ENCODE measurements around the gene MGAT4B.

Gene MGAT4B

GRCh38 chr5:179777909-179778308 is 28.8 kb downstream of the MGAT4B start:
- Histone ChIP-seq H3K4me1 (ENCODE audit: control insufficient read depth, insufficient read depth, low read length, unreplicated experiment) (no peaks in the 10 kb centered on the region), H3K27me3 (ENCODE audit: insufficient read depth, low read length) (no peaks in the 10 kb centered on the region), H3K36me3 (ENCODE audit: insufficient read depth, low read length) (peaks cover 18% of the 10 kb centered on the region; the same call in 1 of the 2 replicates), H3K27ac (ENCODE audit: low read depth, low read length) (no peak overlapping the region), H3K79me2 (ENCODE audit: control insufficient read depth, insufficient read depth, low read length, unreplicated experiment) (no peaks in the 10 kb centered on the region), H3K4me3 (ENCODE audit: low read depth, low read length) (no peak overlapping the region), H2AFZ (ENCODE audit: low read length, unreplicated experiment) (no peak overlapping the region)

- H2AFZ ChIP-seq (ENCODE audit: low read length, unreplicated experiment), result no peak overlapping the region
- no peaks in the 10 kb centered on the region for H3K27me3 ChIP-seq (ENCODE audit: insufficient read depth, low read length)
- peaks cover 18% of the 10 kb centered on the region; the same call in 1 of the 2 replicates for H3K36me3 ChIP-seq (ENCODE audit: insufficient read depth, low read length)
- H3K27ac ChIP-seq (ENCODE audit: low read depth, low read length), result no peak overlapping the region
- H3K4me3 ChIP-seq (ENCODE audit: low read depth, low read length), result no peak overlapping the region
- no peaks in the 10 kb centered on the region for H3K4me1 ChIP-seq (ENCODE audit: control insufficient read depth, insufficient read depth, low read length, unreplicated experiment)
- H3K79me2 ChIP-seq (ENCODE audit: control insufficient read depth, insufficient read depth, low read length, unreplicated experiment), result no peaks in the 10 kb centered on the region
Measured at GRCh38 chr5:179777456-179777855, 29.2 kb downstream of the MGAT4B start.

- Histone ChIP-seq H3K27me3 (ENCODE audit: insufficient read depth, low read length) (no peaks in the 10 kb centered on the region), H3K79me2 (ENCODE audit: control insufficient read depth, insufficient read depth, low read length, unreplicated experiment) (no peaks in the 10 kb centered on the region), H3K4me1 (ENCODE audit: control insufficient read depth, insufficient read depth, low read length, unreplicated experiment) (no peaks in the 10 kb centered on the region), H3K27ac (ENCODE audit: low read depth, low read length) (no peak overlapping the region), H3K4me3 (ENCODE audit: low read depth, low read length) (no peak overlapping the region), H2AFZ (ENCODE audit: low read length, unreplicated experiment) (no peak overlapping the region), H3K36me3 (ENCODE audit: insufficient read depth, low read length) (peaks cover 26% of the 10 kb centered on the region; the same call in 1 of the 2 replicates)
Measured at GRCh38 chr5:179776411-179776938, 30.2 kb downstream of the MGAT4B start.

DNA sequence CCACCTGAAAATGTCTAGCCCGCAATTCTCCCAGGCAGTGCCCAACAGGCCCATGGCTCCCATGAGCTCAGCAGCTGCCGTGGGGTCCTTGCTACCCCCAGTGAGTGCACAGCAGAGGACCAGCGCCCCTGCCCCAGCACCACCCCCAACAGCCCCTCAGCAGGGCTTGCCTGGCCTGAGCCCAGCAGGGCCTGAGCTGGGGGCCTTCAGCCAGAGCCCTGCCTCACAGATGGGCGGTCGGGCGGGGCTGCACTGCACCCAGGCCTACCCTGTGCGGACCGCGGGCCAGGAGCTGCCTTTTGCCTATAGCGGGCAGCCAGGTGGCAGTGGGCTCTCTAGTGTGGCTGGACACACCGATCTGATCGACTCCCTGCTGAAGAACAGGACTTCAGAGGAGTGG is 32.2 kb downstream of the MGAT4B start:
- H3K4me1 ChIP-seq (ENCODE audit: control insufficient read depth, insufficient read depth, low read length, unreplicated experiment), result no peaks in the 10 kb centered on the region

GRCh38 chr5:179773686-179774040 is 33.0 kb downstream of the MGAT4B start:
- H3K4me1 ChIP-seq (ENCODE audit: control insufficient read depth, insufficient read depth, low read length, unreplicated experiment), result no peaks in the 10 kb centered on the region
- peaks cover 7% of the 10 kb centered on the region for H3K79me2 ChIP-seq (ENCODE audit: control insufficient read depth, insufficient read depth, low read length, unreplicated experiment)
- no peaks in the 10 kb centered on the region for H3K27me3 ChIP-seq (ENCODE audit: insufficient read depth, low read length)
- H3K4me3 ChIP-seq (ENCODE audit: low read depth, low read length), result no peak overlapping the region
- H2AFZ ChIP-seq (ENCODE audit: low read length, unreplicated experiment), result no peak overlapping the region
- H3K36me3 ChIP-seq (ENCODE audit: insufficient read depth, low read length), result peaks cover 38% of the 10 kb centered on the region; the same call in 1 of the 2 replicates
- no peak overlapping the region for H3K27ac ChIP-seq (ENCODE audit: low read depth, low read length)

More for the DNA sequence above, 32.2 kb downstream of the MGAT4B start:
- no peaks in the 10 kb centered on the region for H3K27me3 ChIP-seq (ENCODE audit: insufficient read depth, low read length)
- no peak overlapping the region for H3K4me3 ChIP-seq (ENCODE audit: low read depth, low read length)
- no peak overlapping the region for H2AFZ ChIP-seq (ENCODE audit: low read length, unreplicated experiment)
- H3K79me2 ChIP-seq (ENCODE audit: control insufficient read depth, insufficient read depth, low read length, unreplicated experiment), result no peaks in the 10 kb centered on the region
- peaks cover 38% of the 10 kb centered on the region; the same call in 1 of the 2 replicates for H3K36me3 ChIP-seq (ENCODE audit: insufficient read depth, low read length)
- no peak overlapping the region for H3K27ac ChIP-seq (ENCODE audit: low read depth, low read length)

GRCh38 chr5:179772351-179772750 is 34.3 kb downstream of the MGAT4B start:
- no peak overlapping the region for H2AFZ ChIP-seq (ENCODE audit: low read length, unreplicated experiment)
- no peak overlapping the region for H3K27ac ChIP-seq (ENCODE audit: low read depth, low read length)
- H3K36me3 ChIP-seq (ENCODE audit: insufficient read depth, low read length), result peaks cover 34% of the 10 kb centered on the region; the same call in 1 of the 2 replicates
- peaks cover 14% of the 10 kb centered on the region for H3K79me2 ChIP-seq (ENCODE audit: control insufficient read depth, insufficient read depth, low read length, unreplicated experiment)
- H3K4me3 ChIP-seq (ENCODE audit: low read depth, low read length), result no peak overlapping the region
- H3K4me1 ChIP-seq (ENCODE audit: control insufficient read depth, insufficient read depth, low read length, unreplicated experiment), result no peaks in the 10 kb centered on the region
- H3K27me3 ChIP-seq (ENCODE audit: insufficient read depth, low read length), result no peaks in the 10 kb centered on the region

GRCh38 chr5:179771311-179771895 is 35.3 kb downstream of the MGAT4B start:
- Histone ChIP-seq H3K4me1 (ENCODE audit: control insufficient read depth, insufficient read depth, low read length, unreplicated experiment) (peaks cover 6% of the 10 kb centered on the region), H3K4me3 (ENCODE audit: low read depth, low read length) (no peak overlapping the region), H2AFZ (ENCODE audit: low read length, unreplicated experiment) (no peak overlapping the region), H3K36me3 (ENCODE audit: insufficient read depth, low read length) (peaks cover 32% of the 10 kb centered on the region; the same call in 1 of the 2 replicates), H3K27ac (ENCODE audit: low read depth, low read length) (no peak overlapping the region), H3K79me2 (ENCODE audit: control insufficient read depth, insufficient read depth, low read length, unreplicated experiment) (peaks cover 23% of the 10 kb centered on the region), H3K27me3 (ENCODE audit: insufficient read depth, low read length) (no peaks in the 10 kb centered on the region)

- H3K27ac ChIP-seq (ENCODE audit: low read depth, low read length), result no peak overlapping the region
- H2AFZ ChIP-seq (ENCODE audit: low read length, unreplicated experiment), result no peak overlapping the region
- H3K4me3 ChIP-seq (ENCODE audit: low read depth, low read length), result no peak overlapping the region
- peaks cover 25% of the 10 kb centered on the region; the same call in 1 of the 2 replicates for H3K36me3 ChIP-seq (ENCODE audit: insufficient read depth, low read length)
- H3K79me2 ChIP-seq (ENCODE audit: control insufficient read depth, insufficient read depth, low read length, unreplicated experiment), result peaks cover 30% of the 10 kb centered on the region
- peaks cover 21% of the 10 kb centered on the region for H3K4me1 ChIP-seq (ENCODE audit: control insufficient read depth, insufficient read depth, low read length, unreplicated experiment)
- H3K27me3 ChIP-seq (ENCODE audit: insufficient read depth, low read length), result no peaks in the 10 kb centered on the region
Measured at GRCh38 chr5:179769796-179770195, 36.9 kb downstream of the MGAT4B start.

- Histone ChIP-seq H3K4me3 (ENCODE audit: low read depth, low read length) (no peak overlapping the region), H3K27ac (ENCODE audit: low read depth, low read length) (no peak overlapping the region), H2AFZ (ENCODE audit: low read length, unreplicated experiment) (no peak overlapping the region), H3K27me3 (ENCODE audit: insufficient read depth, low read length) (no peaks in the 10 kb centered on the region), H3K79me2 (ENCODE audit: control insufficient read depth, insufficient read depth, low read length, unreplicated experiment) (peaks cover 30% of the 10 kb centered on the region), H3K4me1 (ENCODE audit: control insufficient read depth, insufficient read depth, low read length, unreplicated experiment) (peaks cover 25% of the 10 kb centered on the region), H3K36me3 (ENCODE audit: insufficient read depth, low read length) (peaks cover 22% of the 10 kb centered on the region; the same call in 1 of the 2 replicates)
Measured at GRCh38 chr5:179769271-179769670, 37.4 kb downstream of the MGAT4B start.

DNA sequence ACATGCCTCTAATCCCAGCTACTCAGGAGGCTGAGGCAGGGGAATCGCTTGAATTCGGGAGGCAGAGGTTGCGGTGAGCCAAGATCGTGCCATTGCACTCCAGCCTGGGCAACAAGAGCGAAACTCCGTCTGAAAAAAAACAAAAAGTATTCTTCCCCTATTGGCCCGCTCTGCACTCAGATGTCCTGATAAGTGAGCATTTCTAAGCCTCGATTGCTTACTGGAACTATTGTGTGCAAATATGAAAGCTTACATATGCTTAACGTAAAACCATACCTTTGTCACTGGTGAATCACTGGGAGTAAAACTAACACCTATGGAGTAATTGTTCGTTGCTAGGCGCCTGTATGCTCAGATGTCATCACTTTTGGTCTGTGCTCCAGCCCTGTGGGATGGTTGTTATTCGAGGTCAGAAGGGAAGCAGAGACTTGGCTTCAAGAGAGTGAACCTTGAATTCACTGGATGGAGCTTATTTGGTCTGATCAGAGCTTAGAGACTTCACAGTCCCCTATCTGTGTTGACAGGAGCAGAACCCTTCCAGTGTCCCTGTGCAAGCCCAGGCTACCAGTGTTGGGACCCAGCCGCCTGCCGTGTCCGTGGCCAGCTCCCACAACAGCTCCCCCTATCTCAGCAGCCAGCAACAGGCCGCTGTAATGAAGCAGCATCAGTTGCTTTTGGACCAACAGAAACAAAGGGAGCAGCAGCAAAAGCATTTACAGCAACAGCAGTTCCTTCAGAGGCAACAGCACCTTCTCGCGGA is 38.2 kb downstream of the MGAT4B start:
- no peak overlapping the region for H2AFZ ChIP-seq (ENCODE audit: low read length, unreplicated experiment)
- H3K27ac ChIP-seq (ENCODE audit: low read depth, low read length), result no peak overlapping the region
- H3K79me2 ChIP-seq (ENCODE audit: control insufficient read depth, insufficient read depth, low read length, unreplicated experiment), result peaks cover 37% of the 10 kb centered on the region
- H3K4me3 ChIP-seq (ENCODE audit: low read depth, low read length), result no peak overlapping the region
- H3K27me3 ChIP-seq (ENCODE audit: insufficient read depth, low read length), result no peaks in the 10 kb centered on the region
- H3K4me1 ChIP-seq (ENCODE audit: control insufficient read depth, insufficient read depth, low read length, unreplicated experiment), result peaks cover 32% of the 10 kb centered on the region
- H3K36me3 ChIP-seq (ENCODE audit: insufficient read depth, low read length), result peaks cover 20% of the 10 kb centered on the region; the same call in 1 of the 2 replicates
